ENCODE results near the gene KLHL11. TPM values are rescaled to one million over a fixed set of nuclear protein-coding genes. Genes with fewer than 3 reads are reported as not detected.

The KLHL11 gene
- total and polyA plus RNA-seq, 10 of the 15 experiments (the other 5 are each of a cell fraction or from before 2014, with no cell fraction given): 0.07 to 17.2 (median 10.1) TPM

- TF ChIP-seq ZNF207 (IDR thresholded peaks at IDR 0.05; ENCODE audit: borderline replicate concordance) (0 out of 2 replicates have a peak, but pooled peaks have one; percentile 74), BHLHE40 (IDR thresholded peaks at IDR 0.05; ENCODE audit: borderline replicate concordance in 1 of 2, low read depth in 2 of 2, low read length in 1 of 2) (peak; percentile 52; a peak in 3 of 4 replicates), LARP7 (IDR thresholded peaks at IDR 0.05) (peak; percentile 87), NFXL1 (IDR thresholded peaks at IDR 0.05; ENCODE audit: borderline replicate concordance) (no peak), GATAD2B (conservative IDR thresholded peaks at IDR 0.05; ENCODE audit: low read depth) (peak; percentile 66; the same call in 1 of the 2 replicates), SMC3 (IDR thresholded peaks at IDR 0.05; ENCODE audit: borderline replicate concordance, low read length) (no peak), CREB1 (IDR thresholded peaks at IDR 0.05; ENCODE audit: low read depth) (peak; percentile 70; the same call in 1 of the 2 replicates), FOS (IDR thresholded peaks at IDR 0.05; ENCODE audit: borderline replicate concordance, extremely low read depth, insufficient read length) (no peak), HCFC1 (IDR thresholded peaks at IDR 0.05; ENCODE audit: low read length) (no peak), SKIL (IDR thresholded peaks at IDR 0.05; ENCODE audit: low read depth, poor library complexity, severe bottlenecking) (no peak), SIX5 (IDR thresholded peaks at IDR 0.05; ENCODE audit: low read depth, low read length, severe bottlenecking) (peak; percentile 4), TAF1 (IDR thresholded peaks at IDR 0.05; ENCODE audit: borderline replicate concordance, low read depth, low read length) (peak; percentile 97; the same call in 1 of the 2 replicates), JUND (IDR thresholded peaks at IDR 0.05; ENCODE audit: low read depth, low read length) (no peak), RUNX3 (IDR thresholded peaks at IDR 0.05; ENCODE audit: low read length) (0 out of 2 replicates have a peak, but pooled peaks have one; percentile 5)
Measured at GRCh38 chr17:41864836-41865595, at the start of gene KLHL11 (continued).
